Suppressor macrophage treated with lipopolysaccharide for 4 hours (primary cell): ENCODE measurements around the gene MADD.

ENCODE experiments used
- DNase-seq: peaks from one replicate; pipeline ENCODE4 v3.0.0-alpha.2; 2020

The MADD gene

DNA sequence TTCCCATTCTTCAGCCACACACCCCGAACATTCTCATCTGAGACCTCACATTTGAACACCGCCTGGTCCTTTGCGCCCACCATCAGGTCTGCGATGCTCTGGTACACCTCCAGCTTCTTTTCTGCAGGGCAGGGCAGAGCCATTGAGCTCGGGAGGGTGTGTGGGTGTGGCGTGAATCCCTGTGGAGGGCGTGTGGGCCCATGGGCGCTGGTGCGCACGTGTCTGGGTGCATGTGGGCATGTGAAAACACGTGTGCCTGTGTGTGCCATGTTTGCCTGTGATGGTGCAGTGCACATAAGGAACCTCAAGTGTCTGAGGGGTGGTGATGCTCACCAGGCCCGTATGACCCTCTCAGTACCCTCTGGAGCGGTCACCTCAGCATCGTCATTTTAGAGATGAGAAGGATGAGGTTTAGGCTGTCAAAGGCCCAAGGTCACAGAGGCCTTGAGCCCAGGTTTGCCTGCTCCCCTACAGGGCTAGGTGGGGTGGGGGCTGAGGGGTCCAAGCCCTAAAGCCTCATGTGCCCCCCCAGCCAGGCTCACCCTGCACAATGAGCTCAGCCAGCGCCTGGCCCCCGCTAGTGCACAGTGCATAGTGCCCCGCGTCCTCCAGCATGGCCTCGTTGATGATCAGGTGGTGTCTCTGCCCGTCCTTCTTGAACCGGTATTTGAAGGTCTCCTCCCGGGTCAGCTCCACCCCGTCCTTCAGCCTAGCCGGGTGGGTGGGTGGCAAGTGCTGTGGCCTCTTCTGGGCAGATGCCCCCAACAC is 72.3 kb downstream of the MADD start:
- no peak for DNase-seq

DNA sequence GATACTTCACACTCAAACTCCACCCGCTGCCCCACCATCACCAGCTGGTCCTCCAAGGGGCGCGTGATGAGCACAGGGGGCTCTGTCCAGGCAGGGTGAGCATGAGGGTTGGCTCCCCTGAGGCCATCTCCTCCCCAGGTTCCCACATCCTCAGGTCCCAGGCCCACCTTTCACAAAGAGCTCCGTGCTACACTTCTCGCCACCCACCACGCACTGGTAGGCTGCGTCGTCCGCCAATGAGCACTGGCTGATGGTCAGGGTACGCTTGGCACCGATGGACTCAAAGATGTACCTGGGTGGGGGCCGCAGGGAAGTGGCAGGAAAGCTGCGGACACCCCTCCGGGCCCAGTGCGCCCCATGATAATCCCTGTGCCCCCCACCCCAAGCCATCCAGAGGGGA is 72.9 kb downstream of the MADD start:
- DNase-seq = no peak

DNA sequence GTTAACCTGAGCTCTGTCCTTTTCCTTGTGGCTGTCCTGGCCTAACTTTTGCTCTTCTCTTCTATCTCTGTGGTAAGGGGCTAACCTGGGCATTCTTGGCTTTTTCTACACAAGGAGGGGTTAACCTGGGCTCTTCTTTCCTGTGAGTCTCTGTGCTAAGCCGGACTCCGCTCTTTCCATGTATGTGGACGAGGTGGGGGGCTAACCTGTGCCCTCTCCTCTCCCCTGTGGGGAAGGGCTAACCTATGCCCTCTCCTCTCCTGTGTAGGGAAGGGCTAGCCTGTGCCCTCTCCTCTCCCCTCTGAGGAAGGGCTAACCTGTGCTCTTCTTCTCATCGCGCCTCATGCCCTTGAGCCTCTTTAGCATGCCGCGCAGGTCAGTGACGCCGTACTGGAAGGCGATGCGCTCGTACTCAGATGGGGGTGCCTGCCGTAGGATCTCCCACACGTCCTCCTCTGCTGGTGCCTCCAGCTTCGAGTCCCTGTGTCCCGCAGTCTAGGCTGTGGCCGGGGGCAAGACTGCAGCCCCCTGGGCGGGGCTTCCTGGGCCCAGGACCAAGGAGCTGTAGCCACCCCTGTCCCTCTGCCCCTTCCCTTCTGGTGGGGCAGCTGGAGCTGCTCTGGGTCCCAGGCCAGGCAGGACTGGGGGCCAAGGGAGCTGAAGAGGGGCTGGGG is 76.1 kb downstream of the MADD start:
- no peak for DNase-seq

DNA sequence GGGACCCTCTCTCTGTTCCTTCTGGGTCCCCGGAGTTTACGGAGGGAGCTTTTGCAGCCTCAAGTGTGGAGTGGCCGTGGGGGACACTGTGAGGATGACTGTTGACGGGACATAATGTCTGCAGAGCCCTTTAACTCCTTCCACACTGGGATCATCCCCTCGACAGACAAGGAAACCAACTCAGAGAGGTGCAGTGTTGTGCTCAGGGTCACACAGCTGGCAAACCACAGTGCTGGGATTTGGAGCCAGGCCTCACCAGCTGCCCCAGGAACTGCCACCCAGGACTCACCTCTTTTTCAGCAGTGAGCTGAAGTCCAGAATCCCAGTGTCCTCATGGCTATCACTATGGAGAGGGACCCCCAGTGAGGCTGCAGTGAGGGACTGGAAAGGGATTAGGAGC is 77.2 kb downstream of the MADD start:
- no peak for DNase-seq

DNA sequence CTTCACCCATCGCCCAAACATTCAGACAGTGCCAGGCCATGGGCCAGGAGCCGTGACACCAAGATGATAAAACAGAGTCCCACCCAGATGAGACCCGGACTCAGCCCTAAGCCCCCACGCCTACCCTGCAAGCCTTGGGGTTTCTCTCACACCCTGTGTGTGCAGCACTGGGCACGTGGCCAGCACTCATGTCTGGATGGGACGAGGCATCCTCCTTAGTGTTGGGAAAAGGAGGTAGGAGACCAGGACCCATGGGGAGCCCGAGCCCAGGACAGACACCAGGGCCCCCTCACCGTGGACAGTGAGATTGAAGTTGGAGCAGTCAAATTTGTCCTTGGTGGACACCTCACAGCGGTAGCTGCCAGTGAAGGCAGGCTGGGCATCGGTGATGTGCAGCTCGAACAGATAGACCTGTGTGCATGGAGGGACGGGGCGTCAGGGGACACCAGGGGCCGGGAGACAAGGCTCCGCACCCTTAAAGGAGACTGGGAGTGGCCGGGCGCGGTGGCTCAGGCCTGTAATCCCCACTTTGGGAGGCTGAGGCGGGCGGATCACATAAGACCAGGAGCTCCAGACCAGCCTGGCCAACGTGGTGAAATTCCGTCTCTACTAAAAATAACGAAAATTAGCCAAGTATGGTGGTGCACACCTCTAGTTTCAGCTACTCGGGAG is 78.3 kb downstream of the MADD start:
- DNase-seq = no peak

DNA sequence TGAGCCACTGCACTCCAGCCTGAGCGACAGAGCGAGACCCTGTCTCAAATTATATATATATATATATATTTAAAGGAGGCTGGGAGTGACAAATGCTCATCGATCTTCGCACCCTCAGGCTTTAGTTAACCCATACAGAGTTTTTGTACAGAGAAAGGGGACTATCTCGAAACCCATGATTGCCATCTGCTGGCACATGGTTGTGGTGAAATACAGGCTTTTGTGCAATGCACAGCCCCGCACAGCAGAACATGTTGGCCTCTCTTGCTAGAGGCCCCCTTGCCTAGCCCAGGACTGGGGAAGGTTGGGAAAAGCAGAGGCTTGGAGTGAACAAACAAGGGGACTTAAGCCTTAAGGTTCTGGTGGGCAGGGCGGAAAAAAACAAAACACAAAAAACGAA is 78.9 kb downstream of the MADD start:
- no peak for DNase-seq

DNA sequence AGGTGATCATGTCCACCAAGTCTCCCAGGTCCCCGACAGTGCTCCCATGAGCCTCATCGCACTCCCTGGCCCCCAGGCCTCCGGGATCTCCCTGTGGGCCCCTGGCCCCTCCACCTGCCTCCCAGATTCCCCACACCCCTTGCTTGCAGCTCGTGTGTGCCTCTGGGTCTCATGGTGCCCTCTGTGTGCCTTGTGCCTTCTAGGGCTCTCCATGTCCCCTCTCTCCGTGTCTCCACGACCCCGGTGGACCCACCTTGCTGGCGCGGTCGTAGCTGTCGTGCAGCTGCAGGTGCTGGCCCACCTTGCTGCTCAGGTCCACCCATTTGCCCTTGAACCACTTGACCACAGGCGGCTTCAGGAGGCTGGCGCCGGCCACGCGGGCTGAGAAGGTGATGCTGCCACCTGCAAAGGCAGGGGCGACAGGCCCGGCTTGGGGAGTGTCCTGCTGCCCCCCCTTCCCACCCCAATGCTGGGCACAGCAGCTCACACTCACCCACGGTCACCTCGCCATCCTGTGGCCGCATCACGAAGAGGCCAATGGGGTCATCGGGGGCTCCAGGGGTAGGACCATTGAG is 79.7 kb downstream of the MADD start:
- DNase-seq = no peak

DNA sequence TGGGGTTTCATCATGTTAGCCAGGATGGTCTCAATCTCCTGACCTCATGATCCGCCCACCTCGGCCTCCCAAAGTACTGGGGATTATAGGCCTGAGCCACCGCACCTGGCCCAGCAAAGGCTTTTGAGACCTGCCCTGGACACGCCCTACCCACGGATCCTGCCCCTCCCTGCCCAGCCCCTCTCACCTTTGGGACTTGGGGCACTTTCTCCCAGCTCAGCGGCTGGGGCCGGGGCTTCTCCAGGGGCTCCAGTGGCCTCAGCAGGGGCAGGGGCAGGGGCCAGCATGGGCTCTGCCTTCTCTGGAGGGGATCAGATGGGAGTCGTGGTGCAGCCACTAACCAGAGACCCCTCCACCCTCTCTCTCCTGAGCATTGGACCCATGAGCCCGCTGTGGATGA is 80.4 kb downstream of the MADD start:
- DNase-seq = no peak

DNA sequence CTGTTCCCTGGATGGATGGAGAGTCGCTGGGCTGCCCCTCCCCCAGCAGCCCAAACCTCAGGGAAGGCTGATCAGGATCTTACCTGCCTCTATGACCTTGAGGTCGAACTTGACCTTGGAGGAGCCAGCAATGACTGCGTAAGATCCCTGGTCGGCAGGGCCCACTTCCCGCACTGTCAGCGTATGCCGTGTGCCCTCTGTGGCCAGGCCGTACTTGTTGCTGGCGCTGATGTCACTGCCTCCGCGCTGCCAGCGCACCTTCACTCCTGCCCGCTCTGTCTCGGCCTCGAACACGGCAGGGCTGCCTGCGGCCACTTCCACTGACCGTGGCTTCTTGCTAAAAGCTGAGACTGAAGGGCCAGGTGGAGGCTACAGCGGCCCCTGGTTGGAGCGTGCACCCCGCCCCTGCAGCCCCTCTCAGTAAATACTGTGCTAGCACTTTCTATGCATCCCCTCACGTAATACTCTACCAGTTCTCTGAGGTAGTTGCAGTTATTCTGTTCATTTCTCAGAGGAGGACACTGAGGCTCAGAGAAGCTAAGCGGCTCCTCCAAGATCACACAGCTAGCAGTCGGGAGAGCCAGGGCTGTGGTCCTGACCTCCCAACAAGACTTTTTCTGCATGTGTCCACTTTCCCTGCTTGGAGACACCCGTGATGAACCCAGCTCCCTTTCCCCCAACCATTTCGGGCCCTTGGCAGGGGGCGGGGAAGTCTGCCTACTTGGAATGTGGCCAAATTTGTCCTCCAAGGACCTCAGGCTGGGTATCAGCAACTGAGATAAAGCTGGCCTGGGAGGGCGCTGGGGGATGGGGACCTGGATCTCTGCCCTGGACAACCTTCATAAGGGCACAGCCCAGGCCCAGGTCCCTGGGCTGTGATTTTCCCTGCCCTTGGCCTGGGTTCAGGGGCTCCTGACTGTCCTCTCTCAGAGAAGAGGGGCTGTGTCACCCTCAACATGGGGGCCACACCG is 81.5 kb downstream of the MADD start:
- DNase-seq = no peak

DNA sequence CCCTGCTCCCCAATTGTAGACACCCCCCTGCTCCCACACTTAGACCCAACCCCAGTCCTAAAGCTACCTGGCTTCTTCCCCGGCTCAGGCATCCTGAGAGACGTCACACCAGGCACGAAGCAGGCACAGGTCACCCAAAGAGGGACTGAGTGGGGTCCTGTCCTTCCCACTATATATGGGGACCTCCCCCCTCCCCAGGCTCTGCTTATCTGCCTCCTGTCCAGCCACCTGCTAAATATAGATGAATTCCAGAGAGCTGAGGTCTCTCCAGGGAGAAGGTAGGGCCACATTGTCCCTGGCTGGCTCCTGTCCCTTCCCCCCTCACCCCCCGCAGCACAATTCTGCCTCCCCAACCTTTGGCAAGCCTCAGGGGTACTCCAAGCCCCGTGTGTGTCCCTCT is 82.6 kb downstream of the MADD start, which contains the start of gene MYBPC3:
Gene MYBPC3 (minus strand): TSS at position 147 of the 400 bp plus-strand sequence. CDS start 55 bp downstream, at position 92.
- no peak for DNase-seq

DNA sequence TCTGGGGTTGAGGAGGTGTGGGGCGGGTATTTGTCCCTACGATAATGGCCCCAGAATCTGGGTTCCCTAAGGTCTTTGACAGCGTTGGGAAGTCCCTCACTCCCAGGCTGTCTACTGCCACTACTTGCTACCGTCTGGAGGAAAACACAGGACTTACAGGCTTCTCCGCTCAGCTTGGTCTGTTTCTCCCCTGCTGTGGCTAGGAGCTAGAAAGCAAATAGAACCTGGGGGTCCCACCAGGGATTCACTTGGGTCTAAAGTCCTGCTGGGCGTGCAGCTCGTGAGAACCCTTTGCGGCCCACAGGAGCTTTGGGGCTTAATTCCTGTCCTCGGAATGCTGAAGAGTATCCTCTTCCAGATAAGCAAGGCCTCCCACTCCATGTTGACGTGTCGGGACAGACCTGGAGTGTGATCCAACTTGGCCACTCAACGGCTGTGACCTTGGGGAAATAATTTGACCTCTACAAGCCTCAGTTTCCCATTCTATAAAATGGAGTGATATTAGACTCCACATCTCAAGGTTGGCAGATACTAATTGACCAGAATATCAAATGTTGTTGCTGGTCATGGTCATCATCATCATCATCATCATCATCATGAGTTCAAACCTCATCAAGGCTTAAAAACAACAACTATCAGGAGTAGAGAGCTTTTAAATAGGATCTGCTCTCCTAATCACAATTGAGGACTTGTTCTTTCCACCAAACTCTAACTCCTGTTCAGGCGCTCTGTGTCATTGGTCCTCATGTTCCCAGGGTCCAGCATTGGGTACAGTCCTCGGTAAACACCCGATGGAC is 84.2 kb downstream of the MADD start:
- DNase-seq = no peak

DNA sequence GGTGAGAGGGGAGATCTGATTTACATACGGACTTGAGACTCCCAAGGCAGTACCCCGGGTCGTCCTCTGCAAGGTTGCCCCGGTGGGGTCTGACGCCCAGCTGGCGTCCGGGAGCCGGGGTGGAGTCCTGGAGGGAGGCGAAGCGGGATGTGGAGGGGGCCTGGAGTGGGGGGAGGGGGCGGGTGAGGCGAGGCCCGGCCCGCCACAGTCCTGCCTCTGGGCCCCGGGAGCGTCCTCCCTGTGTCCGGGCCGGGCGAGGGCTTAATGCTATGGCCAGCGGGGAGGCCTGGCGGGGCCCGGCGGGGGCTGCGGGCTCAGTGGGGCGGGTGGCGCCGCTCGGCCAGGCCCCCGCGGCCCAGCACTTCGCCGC is 85.0 kb downstream of the MADD start:
- no peak for DNase-seq

DNA sequence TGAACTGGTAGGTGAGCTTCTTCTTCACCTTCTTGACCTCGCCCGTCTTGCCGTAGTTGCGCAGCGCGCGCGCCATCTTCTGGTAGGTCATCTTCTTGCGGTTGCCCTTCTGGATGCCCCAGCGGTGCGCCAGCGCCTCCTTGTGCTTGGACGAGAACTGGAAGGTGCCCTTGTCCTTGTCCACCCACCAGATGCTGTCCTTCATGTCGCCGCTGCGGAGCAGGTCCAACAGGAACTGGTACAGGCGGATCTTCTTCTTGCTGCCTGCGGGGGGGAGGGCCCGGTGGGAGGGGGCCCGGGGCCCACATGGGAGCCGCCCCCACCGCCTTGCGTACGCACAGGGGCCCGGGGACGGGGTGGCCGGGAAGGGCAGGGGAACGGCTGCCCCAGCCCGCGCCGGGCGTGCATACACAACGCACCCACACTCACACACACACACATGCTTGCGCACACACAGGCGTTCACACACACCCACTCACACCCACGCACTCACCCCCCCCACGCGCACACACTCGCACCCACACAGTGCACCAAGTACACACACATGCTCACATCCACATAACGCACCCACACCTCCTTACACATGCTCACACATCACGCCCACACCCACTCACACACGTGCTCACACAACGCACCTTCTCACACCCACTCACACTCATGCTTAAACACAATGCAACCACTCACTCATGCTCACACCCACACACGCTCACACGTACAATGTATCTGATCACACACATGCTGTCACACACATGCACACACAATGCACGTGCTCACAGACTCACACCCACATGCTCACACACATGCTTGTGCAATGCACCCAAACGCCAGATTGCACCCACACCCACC is 85.6 kb downstream of the MADD start:
- DNase-seq = peak; percentile 23

DNA sequence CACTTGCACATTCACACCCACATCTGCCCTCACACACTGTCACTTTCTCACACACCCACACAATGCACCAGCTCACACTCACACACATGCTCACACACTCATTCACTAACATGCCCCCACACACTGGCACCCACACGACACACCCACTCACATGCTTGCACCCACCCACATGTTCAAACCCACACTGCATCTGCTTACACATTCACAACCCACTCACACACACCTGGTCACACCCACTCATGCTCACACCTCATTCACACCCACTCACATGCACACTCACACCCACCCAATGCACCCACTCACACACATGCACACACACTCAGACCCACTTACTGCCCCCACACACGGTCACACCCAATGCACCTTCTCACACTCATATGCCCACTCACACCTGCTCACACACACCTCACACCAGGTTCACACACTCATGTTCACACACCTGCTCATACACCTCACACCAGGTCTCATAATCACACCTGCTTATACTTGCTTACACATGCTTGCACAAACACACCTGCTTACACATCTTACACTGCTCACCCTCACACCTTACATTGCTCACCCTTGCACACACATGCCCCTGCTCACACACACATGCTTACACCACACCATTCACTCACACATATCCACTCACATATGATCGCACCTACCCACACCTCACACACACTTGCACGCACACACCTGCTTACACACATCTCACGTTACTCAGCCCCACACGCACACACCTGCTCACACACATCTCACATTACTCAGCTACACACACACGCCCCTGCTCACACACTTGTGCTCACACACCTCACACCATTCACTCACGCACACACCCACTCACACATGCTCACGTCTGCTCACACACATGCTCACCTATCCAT is 86.4 kb downstream of the MADD start:
- DNase-seq = no peak

DNA sequence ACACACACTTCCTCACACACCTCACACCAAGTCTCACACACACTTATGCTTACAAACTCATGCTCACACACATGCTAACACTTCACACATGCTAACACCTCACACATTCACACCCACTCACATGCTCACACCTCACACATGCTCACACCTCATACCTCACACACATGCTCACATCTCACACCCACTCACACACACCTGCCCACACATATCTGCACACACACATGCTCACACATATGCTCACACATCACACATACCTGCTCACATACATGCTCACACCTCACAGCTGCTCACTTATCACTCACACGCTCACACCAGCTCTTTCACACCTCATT is 87.0 kb downstream of the MADD start:
- no peak for DNase-seq

DNA sequence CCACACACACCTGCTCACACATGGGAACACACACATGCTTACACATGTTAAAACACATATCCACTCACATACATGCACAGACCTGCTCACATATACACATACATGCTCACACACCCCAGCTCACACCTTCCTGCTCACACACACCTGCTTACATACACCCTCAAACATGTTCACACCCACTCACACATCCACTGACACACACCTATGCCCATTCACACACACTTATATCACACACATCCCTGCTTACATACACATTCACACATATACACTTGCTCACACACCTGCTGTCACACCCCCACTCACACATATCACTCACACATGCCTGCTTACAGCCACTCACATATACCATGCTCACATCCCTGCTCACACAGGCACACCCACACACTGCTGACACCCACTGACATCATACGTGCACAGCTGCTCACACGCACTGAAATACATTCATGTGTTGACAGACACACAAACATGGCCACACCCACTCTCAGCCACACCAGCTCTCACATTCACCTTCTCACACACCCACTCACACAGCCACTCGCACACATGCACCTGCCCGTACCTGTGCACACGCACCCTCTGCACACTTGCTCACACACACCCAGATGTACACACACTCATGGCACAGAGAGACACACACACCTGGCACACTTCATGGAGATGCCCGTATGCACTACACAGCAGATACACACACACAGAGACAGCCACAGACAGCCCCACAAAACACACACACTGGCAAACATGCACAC is 88.2 kb downstream of the MADD start:
- no peak for DNase-seq

DNA sequence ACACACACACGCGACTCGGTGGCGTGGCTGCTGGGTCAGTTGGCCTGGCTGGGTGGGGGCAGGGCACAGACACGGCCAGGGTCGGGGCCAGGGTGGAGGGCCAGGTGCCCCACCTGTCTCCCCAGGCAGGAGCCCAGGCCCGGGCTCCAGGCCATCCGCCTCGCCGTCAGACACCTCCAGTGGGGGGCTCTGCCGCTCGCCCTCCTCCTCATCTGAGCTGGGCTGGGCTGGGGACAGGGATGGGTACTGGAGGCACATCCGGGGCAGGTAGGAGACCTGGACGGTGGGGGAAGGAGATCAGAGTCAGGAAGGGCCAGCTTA is 88.8 kb downstream of the MADD start:
- DNase-seq = no peak

DNA sequence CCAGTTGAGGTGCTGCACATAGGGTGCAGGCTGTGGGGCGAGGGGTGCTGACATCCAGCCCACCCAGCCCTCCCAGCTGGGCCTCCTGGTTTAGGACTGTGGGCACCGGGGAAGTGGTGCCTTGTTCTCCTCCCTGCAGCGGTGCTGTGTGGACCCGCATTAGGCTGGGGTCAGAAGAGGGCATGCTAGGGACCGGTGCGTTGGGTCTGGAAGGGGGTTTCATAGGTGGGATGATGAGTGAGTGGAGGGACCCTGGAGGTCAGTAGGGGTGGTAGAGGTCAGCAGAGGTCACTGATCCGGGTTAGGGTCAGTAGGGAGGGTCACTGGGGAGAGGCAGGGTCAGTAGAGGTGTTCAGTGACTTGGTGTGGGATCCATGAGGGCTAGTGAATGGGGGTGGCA is 89.2 kb downstream of the MADD start:
- no peak for DNase-seq

DNA sequence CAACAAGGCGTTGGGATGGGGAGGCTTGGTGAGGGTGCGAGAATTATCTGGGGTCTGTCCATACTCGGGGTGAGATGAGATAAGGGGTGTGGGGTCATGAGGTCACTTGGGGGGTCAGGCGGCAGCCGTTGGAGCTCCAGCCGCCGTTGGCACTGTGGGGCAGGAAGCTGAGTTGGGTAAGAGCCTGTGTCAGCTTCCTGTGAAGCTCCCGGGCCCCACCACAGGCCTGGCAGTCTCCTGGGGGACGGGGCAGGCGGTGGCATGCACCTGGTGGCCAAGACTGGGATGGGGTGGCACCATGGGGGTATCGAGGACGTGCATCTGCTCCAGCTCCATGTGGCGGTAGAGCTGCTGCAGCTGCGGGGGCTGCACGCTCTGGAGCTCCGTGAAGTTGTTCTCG is 89.7 kb downstream of the MADD start:
- DNase-seq = peak; percentile 59
